HepG2 (cell line): ENCODE data around the gene PARVB. TPM values are rescaled to one million over a fixed set of nuclear protein-coding genes. Genes with fewer than 3 reads are reported as not detected.

Source experiments
- ATAC-seq: fragments of 200-7000 bp; cut with Tn5 transposase; 3 replicates; pipeline ENCODE4 v1.9.1; 2020; ENCODE audit warnings: mild to moderate bottlenecking, moderate library complexity
- BruUV-seq: library from RNA; stranded (reverse); fragments of 400-500 nt; replicated peaks from 2 replicates; lab custom pipeline; 2021; lab: Mats Ljungman, UMichigan
- CTCF ChIA-PET: fragments of 300-600 bp; formaldehyde crosslinking; extraction: SDS; loops from one replicate; lab custom pipeline; 2021; ENCODE audit warnings: low total read pairs, inconsistent platforms, low intra/inter-chr PET ratio; lab: Yijun Ruan, JAX
- POLR2A ChIA-PET: fragments of 350-600 bp; sonication (Branson Sonifier 250); formaldehyde crosslinking; loops from one replicate; lab custom pipeline; 2020; ENCODE audit warnings: antibody characterized with exemption, inconsistent platforms; lab: Yijun Ruan, JAX
- DNase-seq: peaks from one replicate; pipeline ENCODE4 v3.0.0-alpha.2; 2015; ENCODE audit warnings: low spot score
- FAIRE-seq: peaks from 3 replicates; lab custom pipeline; 2011; peaks lifted over from hg19 to GRCh38; lab: Jason Lieb, UNC
- H2AFZ ChIP-seq: one replicate; pipeline ENCODE4 v1.6.1; 2011; ENCODE audit warnings: low read length, inconsistent platforms
- H3K27ac ChIP-seq: fragments of 300-600 bp; 3 replicates; pipeline ENCODE4 v1.8.0; 2011; ENCODE audit warnings: mixed run types, mild to moderate bottlenecking, mixed read lengths, low read length, inconsistent platforms; ENCODE audit not compliant: insufficient read depth; ENCODE audit errors: extremely low read length
- H3K27me3 ChIP-seq, 2 experiments: fragments of 200-600 bp in 1 of 2; 2 replicates in 1 of 2; 3 replicates in 1 of 2; pipeline versions ENCODE4 v1.6.0 to v1.8.0; 2011; ENCODE audit warnings: low read length in 2 of 2, mild to moderate bottlenecking in 2 of 2, moderate library complexity in 2 of 2, inconsistent platforms in 1 of 2; ENCODE audit not compliant: insufficient read depth in 2 of 2, control insufficient read depth in 1 of 2
- H3K36me3 ChIP-seq, 2 experiments: fragments of 200-600 bp in 1 of 2; replicated peaks in 1 of 2; 2 replicates in 1 of 2; 3 replicates in 1 of 2; pipeline versions ENCODE4 v1.5.1 to v1.8.0; 2011; ENCODE audit warnings: low read length in 2 of 2, inconsistent platforms in 1 of 2; ENCODE audit not compliant: insufficient read depth in 2 of 2, control insufficient read depth in 1 of 2
- H3K4me1 ChIP-seq: 2 replicates; pipeline ENCODE4 v1.5.1; 2012; ENCODE audit warnings: low read length, inconsistent platforms; ENCODE audit not compliant: insufficient read depth
- H3K4me2 ChIP-seq: 2 replicates; pipeline ENCODE4 v1.6.0; 2011; ENCODE audit warnings: low read depth, low read length, inconsistent platforms
- H3K4me3 ChIP-seq, 3 experiments: fragments of 200-600 bp in 1 of 3; sonication (generic), shearing (Covaris generic) in 1 of 3; replicated peaks in 1 of 3; 2 replicates each; pipeline ENCODE4 v1.5.1; 2011 to 2016; ENCODE audit warnings: low read length in 3 of 3, inconsistent platforms in 2 of 3, low read depth in 2 of 3, mild to moderate bottlenecking in 2 of 3, control low read depth in 1 of 3, mixed read lengths in 1 of 3; ENCODE audit not compliant: insufficient read depth in 1 of 3
- H3K79me2 ChIP-seq: one replicate; pipeline ENCODE4 v1.6.1; 2011; ENCODE audit warnings: low read length, inconsistent platforms; ENCODE audit not compliant: insufficient read depth
- H3K9ac ChIP-seq: 2 replicates; pipeline ENCODE4 v1.6.0; 2011; ENCODE audit warnings: mild to moderate bottlenecking, low read depth, low read length, inconsistent platforms; ENCODE audit not compliant: insufficient read depth
- H3K9me3 ChIP-seq: 2 replicates; pipeline ENCODE4 v1.5.1; 2012; ENCODE audit warnings: mild to moderate bottlenecking, low read length
- H4K20me1 ChIP-seq: 2 replicates; pipeline ENCODE4 v1.6.0; 2011; ENCODE audit warnings: inconsistent platforms, mild to moderate bottlenecking, low read length, moderate library complexity; ENCODE audit not compliant: insufficient read depth
- BCL6 ChIP-seq: IDR thresholded peaks from 2 replicates; pipeline ENCODE4 v1.6.1; 2016; ENCODE audit warnings: missing genetic modification reagents, missing compliant biosample characterization
- CEBPG ChIP-seq: IDR thresholded peaks from 2 replicates; pipeline ENCODE4 v1.6.1; 2016
- CHD2 ChIP-seq: IDR thresholded peaks from 2 replicates; pipeline ENCODE4 v1.6.1; 2011; ENCODE audit warnings: low read depth, low read length, improper control_type of control experiment
- GTF3A ChIP-seq: sonication (generic); formaldehyde crosslinking; conservative IDR thresholded peaks from 2 replicates; pipeline ENCODE4 v1.4.0; 2020; ENCODE audit warnings: mild to moderate bottlenecking, missing genetic modification reagents
- HMG20A ChIP-seq: IDR thresholded peaks from 2 replicates; pipeline ENCODE4 v1.6.1; 2016; ENCODE audit warnings: borderline replicate concordance
- MTA3 ChIP-seq: sonication (generic); formaldehyde crosslinking; IDR thresholded peaks from 2 replicates; pipeline ENCODE4 v1.4.0; 2020; ENCODE audit warnings: missing genetic modification reagents
- ZFP41 ChIP-seq: sonication (generic); formaldehyde crosslinking; IDR thresholded peaks from 2 replicates; pipeline ENCODE4 v1.4.0; 2020; ENCODE audit warnings: mild to moderate bottlenecking, missing genetic modification reagents, borderline replicate concordance
- ZNF230 ChIP-seq: sonication (generic); formaldehyde crosslinking; IDR thresholded peaks from 2 replicates; pipeline ENCODE4 v1.4.0; 2020; ENCODE audit warnings: mild to moderate bottlenecking, missing genetic modification reagents
- ZNF251 ChIP-seq: sonication (generic); formaldehyde crosslinking; IDR thresholded peaks from 2 replicates; pipeline ENCODE4 v1.9.0; 2021; ENCODE audit warnings: mild to moderate bottlenecking, missing genetic modification reagents
- ZNF430 ChIP-seq: sonication (generic); formaldehyde crosslinking; IDR thresholded peaks from 2 replicates; pipeline ENCODE4 v1.9.0; 2021; ENCODE audit warnings: mild to moderate bottlenecking, missing genetic modification reagents
- ZNF672 ChIP-seq: sonication (generic); formaldehyde crosslinking; IDR thresholded peaks from 2 replicates; pipeline ENCODE4 v1.8.1; 2022; ENCODE audit warnings: missing genetic modification reagents
- ZNF879 ChIP-seq: sonication (generic); formaldehyde crosslinking; IDR thresholded peaks from 2 replicates; pipeline ENCODE4 v1.8.1; 2023; ENCODE audit warnings: missing genetic modification reagents
- WGBS: methylation state at CpG from one replicate; pipeline ENCODE4 v1.1.6; 2017; ENCODE audit warnings: low lambda C conversion rate; 5-methylcytosine and 5-hydroxymethylcytosine counted together
- in situ Hi-C: cut with HindIII; loops from 2 replicates; pipeline ENCODE4 v1.10.0; 2017; ENCODE audit warnings: low pct_unique_long_range_greater_than_20kb; ENCODE audit not compliant: extremely low pct_ligation_motif_present
- intact Hi-C: fragments of 100-400 bp; cut with micrococcal nuclease; formaldehyde crosslinking; loops from one replicate; pipeline ENCODE4 v1.10.0; 2022; ENCODE audit not compliant: unreplicated experiment
- polyA plus RNA-seq, 8 experiments: library from polyadenylated mRNA; depleted of rRNA in 3 of 8; stranded (reverse) in 7 of 8; unstranded in 1 of 8; fragments of >200 nt; fragmentation: Illumina TruSeq in 4 of 8; extraction: Trizol in 4 of 8; gene quantifications; 2 replicates each; pipeline versions ENCODE4 v1.2.1 to v1.2.3, GENCODE V29; 2011 to 2016; ENCODE audit warnings: low read depth in 4 of 8, missing spikeins in 1 of 8, mixed read lengths in 1 of 8; ENCODE audit not compliant: insufficient read depth in 1 of 8
- total RNA-seq, 5 experiments: library from RNA; depleted of rRNA; stranded (reverse); fragments of >200 nt; fragmentation: Illumina TruSeq; extraction: Trizol; gene quantifications; 2 replicates each; pipeline ENCODE4 v1.2.3, GENCODE V29; 2016; ENCODE audit warnings: low read depth in 1 of 5
- TF ChIP-seq, protein P1 (sequence below): sonication (generic); formaldehyde crosslinking; IDR thresholded peaks from 2 replicates; pipeline ENCODE4 v1.4.0; 2020; ENCODE audit warnings: missing genetic modification reagents
- TF ChIP-seq, protein P2 (sequence below): sonication (generic); formaldehyde crosslinking; IDR thresholded peaks from 2 replicates; pipeline ENCODE4 v1.9.0; 2021; ENCODE audit warnings: missing genetic modification reagents, mild to moderate bottlenecking, borderline replicate concordance
- TF ChIP-seq, protein P3 (sequence below): sonication (generic); formaldehyde crosslinking; IDR thresholded peaks from 2 replicates; pipeline ENCODE4 v1.5.1; 2020; ENCODE audit warnings: missing genetic modification reagents, mild to moderate bottlenecking, borderline replicate concordance

The PARVB gene
- total and polyA plus RNA-seq, 2 of the 13 experiments (the other 11 are each of a cell fraction or from before 2014, with no cell fraction given), result 0.11 to 0.15 TPM

DNA sequence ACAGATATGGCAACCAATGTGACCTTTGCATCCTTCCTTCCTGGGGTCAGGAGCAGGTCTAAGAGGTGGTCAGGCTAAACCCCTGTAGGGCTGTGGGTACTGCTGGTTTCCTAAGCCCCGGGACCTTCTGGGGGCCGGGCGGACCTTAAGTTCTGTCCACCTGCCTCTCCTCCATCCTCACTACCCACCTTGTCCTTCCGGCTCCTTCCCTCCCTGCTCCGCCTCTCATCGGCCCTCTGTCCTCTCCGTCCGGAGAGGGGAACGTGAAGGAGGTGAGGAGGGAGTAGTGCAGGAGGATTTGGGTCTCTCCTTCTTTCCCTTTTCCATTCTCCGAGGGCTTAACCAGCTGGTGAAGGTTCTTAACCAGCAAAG, 28.3 kb upstream of the PARVB start:
- Histone ChIP-seq H3K4me1 (peaks cover 23% of the 10 kb centered on the region), H3K9ac (no peak overlapping the region), H2AFZ (no peak overlapping the region), H4K20me1 (peaks cover 4% of the 10 kb centered on the region; the same call in 1 of the 2 replicates), H3K27me3 (no peaks in the 10 kb centered on the region), H3K4me2 (no peak overlapping the region), H3K36me3 (peaks cover 26 to 77% of the 10 kb centered on the region in 2 experiments), H3K4me3 (no peak overlapping the region), H3K9me3 (no peaks in the 10 kb centered on the region), H3K27ac (no peak overlapping the region), H3K79me2 (no peaks in the 10 kb centered on the region)
- BruUV-seq, result no TSS peak
- ChIA-PET CTCF (no interaction called here), POLR2A (no interaction called here)
- in situ Hi-C loops, result loop anchor here (5.0 kb wide), 1 partner anchor 92 kb away; no protein-coding TSS in a partner anchor
- TF ChIP-seq, protein P1, sequence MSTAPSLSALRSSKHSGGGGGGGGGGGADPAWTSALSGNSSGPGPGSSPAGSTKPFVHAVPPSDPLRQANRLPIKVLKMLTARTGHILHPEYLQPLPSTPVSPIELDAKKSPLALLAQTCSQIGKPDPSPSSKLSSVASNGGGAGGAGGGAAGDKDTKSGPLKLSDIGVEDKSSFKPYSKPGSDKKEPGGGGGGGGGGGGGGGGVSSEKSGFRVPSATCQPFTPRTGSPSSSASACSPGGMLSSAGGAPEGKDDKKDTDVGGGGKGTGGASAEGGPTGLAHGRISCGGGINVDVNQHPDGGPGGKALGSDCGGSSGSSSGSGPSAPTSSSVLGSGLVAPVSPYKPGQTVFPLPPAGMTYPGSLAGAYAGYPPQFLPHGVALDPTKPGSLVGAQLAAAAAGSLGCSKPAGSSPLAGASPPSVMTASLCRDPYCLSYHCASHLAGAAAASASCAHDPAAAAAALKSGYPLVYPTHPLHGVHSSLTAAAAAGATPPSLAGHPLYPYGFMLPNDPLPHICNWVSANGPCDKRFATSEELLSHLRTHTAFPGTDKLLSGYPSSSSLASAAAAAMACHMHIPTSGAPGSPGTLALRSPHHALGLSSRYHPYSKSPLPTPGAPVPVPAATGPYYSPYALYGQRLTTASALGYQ (CRISPR knock-in tag), result no peak
- TF ChIP-seq, protein P2, sequence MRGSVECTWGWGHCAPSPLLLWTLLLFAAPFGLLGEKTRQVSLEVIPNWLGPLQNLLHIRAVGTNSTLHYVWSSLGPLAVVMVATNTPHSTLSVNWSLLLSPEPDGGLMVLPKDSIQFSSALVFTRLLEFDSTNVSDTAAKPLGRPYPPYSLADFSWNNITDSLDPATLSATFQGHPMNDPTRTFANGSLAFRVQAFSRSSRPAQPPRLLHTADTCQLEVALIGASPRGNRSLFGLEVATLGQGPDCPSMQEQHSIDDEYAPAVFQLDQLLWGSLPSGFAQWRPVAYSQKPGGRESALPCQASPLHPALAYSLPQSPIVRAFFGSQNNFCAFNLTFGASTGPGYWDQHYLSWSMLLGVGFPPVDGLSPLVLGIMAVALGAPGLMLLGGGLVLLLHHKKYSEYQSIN (CRISPR knock-in tag), result no peak
- TF ChIP-seq ZNF230 (CRISPR knock-in tag) (no peak), MTA3 (CRISPR knock-in tag) (no peak), CHD2 (no peak), ZNF879 (CRISPR knock-in tag) (no peak), GTF3A (CRISPR knock-in tag) (no peak), HMG20A (CRISPR knock-in tag) (no peak), ZNF251 (CRISPR knock-in tag) (no peak), ZFP41 (CRISPR knock-in tag) (no peak), ZNF430 (CRISPR knock-in tag) (no peak), BCL6 (CRISPR knock-in tag) (no peak), CEBPG (no peak), ZNF672 (CRISPR knock-in tag) (no peak)
- TF ChIP-seq, protein P3, sequence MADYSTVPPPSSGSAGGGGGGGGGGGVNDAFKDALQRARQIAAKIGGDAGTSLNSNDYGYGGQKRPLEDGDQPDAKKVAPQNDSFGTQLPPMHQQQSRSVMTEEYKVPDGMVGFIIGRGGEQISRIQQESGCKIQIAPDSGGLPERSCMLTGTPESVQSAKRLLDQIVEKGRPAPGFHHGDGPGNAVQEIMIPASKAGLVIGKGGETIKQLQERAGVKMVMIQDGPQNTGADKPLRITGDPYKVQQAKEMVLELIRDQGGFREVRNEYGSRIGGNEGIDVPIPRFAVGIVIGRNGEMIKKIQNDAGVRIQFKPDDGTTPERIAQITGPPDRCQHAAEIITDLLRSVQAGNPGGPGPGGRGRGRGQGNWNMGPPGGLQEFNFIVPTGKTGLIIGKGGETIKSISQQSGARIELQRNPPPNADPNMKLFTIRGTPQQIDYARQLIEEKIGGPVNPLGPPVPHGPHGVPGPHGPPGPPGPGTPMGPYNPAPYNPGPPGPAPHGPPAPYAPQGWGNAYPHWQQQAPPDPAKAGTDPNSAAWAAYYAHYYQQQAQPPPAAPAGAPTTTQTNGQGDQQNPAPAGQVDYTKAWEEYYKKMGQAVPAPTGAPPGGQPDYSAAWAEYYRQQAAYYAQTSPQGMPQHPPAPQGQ (CRISPR knock-in tag), result no peak
- WGBS, result 98% methylated on average over 10 of the region's 10 CpGs
- DNase-seq, result no peak
- no peak for ATAC-seq
- intact Hi-C loops, result no loop called here
- no peak for FAIRE-seq
